Panc1 (cell line): Measurements from ENCODE around the gene PCLO.

Experiments used
- POLR2AphosphoS5 ChIP-seq: IDR thresholded peaks from 2 replicates; pipeline ENCODE4 v1.6.1; 2012; ENCODE audit warnings: mild to moderate bottlenecking, low read depth, low read length, moderate library complexity
- TF ChIP-seq, protein P1 (sequence below): fragments of 450-650 bp; IDR thresholded peaks from 2 replicates; pipeline ENCODE4 v1.5.1; 2017; ENCODE audit warnings: mild to moderate bottlenecking
- TF ChIP-seq, protein P2 (sequence below), 2 experiments: IDR thresholded peaks; 2 replicates each; pipeline ENCODE4 v1.6.1; 2011 to 2012; ENCODE audit warnings: low read depth in 2 of 2, control low read depth in 1 of 2, low read length in 1 of 2, mild to moderate bottlenecking in 1 of 2, moderate library complexity in 1 of 2; ENCODE audit not compliant: insufficient read depth in 1 of 2

DNA sequence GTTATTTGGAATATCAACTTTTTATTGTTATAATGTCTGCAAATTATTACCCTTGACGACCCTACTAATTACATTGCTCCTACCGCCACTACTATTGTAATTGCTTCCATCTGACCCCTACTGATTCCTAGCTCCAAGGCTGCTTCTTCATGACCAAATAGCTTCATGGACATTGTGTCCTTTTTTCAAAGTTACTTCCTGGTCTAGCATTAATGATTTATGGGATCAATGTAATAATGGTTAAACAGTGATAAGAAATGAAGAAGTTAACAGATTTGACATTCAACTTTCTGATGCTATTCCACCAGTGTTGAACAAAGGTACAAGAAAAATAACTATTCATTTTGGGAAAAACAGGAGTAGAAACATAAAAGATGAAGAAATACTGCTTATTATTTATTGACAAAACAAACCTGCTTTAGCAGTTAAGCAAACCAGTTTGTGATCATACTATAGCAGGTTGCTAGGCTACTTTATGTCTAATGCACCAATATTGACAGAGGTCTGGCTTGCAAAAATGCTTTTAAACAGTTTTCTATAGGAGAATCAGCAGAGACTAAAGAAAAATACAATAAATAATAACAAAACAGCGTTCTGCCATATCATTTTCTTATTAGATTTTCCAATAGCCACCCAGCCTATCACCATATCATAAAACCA is 125.8 kb downstream of the PCLO start:
- TF ChIP-seq, protein P1, sequence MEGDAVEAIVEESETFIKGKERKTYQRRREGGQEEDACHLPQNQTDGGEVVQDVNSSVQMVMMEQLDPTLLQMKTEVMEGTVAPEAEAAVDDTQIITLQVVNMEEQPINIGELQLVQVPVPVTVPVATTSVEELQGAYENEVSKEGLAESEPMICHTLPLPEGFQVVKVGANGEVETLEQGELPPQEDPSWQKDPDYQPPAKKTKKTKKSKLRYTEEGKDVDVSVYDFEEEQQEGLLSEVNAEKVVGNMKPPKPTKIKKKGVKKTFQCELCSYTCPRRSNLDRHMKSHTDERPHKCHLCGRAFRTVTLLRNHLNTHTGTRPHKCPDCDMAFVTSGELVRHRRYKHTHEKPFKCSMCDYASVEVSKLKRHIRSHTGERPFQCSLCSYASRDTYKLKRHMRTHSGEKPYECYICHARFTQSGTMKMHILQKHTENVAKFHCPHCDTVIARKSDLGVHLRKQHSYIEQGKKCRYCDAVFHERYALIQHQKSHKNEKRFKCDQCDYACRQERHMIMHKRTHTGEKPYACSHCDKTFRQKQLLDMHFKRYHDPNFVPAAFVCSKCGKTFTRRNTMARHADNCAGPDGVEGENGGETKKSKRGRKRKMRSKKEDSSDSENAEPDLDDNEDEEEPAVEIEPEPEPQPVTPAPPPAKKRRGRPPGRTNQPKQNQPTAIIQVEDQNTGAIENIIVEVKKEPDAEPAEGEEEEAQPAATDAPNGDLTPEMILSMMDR: no peak
- no peak for TF ChIP-seq POLR2AphosphoS5
- TF ChIP-seq, protein P2, sequence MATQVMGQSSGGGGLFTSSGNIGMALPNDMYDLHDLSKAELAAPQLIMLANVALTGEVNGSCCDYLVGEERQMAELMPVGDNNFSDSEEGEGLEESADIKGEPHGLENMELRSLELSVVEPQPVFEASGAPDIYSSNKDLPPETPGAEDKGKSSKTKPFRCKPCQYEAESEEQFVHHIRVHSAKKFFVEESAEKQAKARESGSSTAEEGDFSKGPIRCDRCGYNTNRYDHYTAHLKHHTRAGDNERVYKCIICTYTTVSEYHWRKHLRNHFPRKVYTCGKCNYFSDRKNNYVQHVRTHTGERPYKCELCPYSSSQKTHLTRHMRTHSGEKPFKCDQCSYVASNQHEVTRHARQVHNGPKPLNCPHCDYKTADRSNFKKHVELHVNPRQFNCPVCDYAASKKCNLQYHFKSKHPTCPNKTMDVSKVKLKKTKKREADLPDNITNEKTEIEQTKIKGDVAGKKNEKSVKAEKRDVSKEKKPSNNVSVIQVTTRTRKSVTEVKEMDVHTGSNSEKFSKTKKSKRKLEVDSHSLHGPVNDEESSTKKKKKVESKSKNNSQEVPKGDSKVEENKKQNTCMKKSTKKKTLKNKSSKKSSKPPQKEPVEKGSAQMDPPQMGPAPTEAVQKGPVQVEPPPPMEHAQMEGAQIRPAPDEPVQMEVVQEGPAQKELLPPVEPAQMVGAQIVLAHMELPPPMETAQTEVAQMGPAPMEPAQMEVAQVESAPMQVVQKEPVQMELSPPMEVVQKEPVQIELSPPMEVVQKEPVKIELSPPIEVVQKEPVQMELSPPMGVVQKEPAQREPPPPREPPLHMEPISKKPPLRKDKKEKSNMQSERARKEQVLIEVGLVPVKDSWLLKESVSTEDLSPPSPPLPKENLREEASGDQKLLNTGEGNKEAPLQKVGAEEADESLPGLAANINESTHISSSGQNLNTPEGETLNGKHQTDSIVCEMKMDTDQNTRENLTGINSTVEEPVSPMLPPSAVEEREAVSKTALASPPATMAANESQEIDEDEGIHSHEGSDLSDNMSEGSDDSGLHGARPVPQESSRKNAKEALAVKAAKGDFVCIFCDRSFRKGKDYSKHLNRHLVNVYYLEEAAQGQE (IDR thresholded peaks at IDR 0.05; ENCODE audit: insufficient read depth in 1 of 2, low read depth in 2 of 2, low read length in 1 of 2): no peak
